B cell (primary cell): ENCODE data around the gene CNBP. TPM values are rescaled to one million over a fixed set of nuclear protein-coding genes. Genes with fewer than 3 reads are reported as not detected.
"Not testable (repeated sequence)": the region's sequence is repeated elsewhere in the genome, so short reads cannot be mapped to it uniquely, and the experiment has no call there.

ENCODE experiments used
- ATAC-seq: fragments of 200-7000 bp; cut with Tn5 transposase; one replicate; pipeline ENCODE4 v1.10.0; 2021; ENCODE audit warnings: low read depth, mild to moderate bottlenecking, moderate number of reproducible peaks, moderate library complexity
- CTCF ChIA-PET: fragments of 350-600 bp; sonication (Branson Sonifier 250); formaldehyde crosslinking; loops from one replicate; lab custom pipeline; 2021; ENCODE audit warnings: antibody characterized with exemption, inconsistent platforms; lab: Charles Lee
- POLR2A ChIA-PET: fragments of 350-600 bp; sonication (Branson Sonifier 250); formaldehyde crosslinking; loops from one replicate; lab custom pipeline; 2021; ENCODE audit warnings: antibody characterized with exemption; lab: Charles Lee
- DNase-seq: peaks from one replicate; pipeline ENCODE4 v3.0.0; 2013
- H2AFZ ChIP-seq: 2 replicates; pipeline ENCODE4 v1.6.1; 2012; ENCODE audit warnings: mild to moderate bottlenecking, low read depth, low read length; ENCODE audit not compliant: insufficient read depth, poor library complexity, severe bottlenecking
- H3K27ac ChIP-seq, 2 donors: 1 replicate in 1 of 2; 2 replicates in 1 of 2; pipeline ENCODE4 v1.5.1; 2012 to 2013; ENCODE audit warnings: low read length in 2 of 2, mild to moderate bottlenecking in 2 of 2, moderate library complexity in 1 of 2
- H3K27me3 ChIP-seq, 4 experiments: fragments of 200-600 bp in 1 of 4; sonication (generic) in 1 of 4; replicated peaks in 1 of 4; 1 replicate in 2 of 4; 2 replicates in 2 of 4; pipeline versions ENCODE4 v1.6.1 to v1.7.0; 2013 to 2016; ENCODE audit warnings: low read length in 3 of 4, mild to moderate bottlenecking in 2 of 4, mixed read lengths in 1 of 4, moderate library complexity in 1 of 4; ENCODE audit not compliant: insufficient read depth in 4 of 4, control insufficient read depth in 3 of 4; ENCODE audit errors: control extremely low read depth in 1 of 4
- H3K36me3 ChIP-seq, 2 experiments: replicated peaks in 1 of 2; 1 replicate in 1 of 2; 2 replicates in 1 of 2; pipeline versions ENCODE4 v1.6.1 to v1.7.1; 2013; ENCODE audit warnings: low read length in 1 of 2; ENCODE audit not compliant: insufficient read depth in 2 of 2, control insufficient read depth in 1 of 2; ENCODE audit errors: control extremely low read depth in 1 of 2, extremely low read depth in 1 of 2
- H3K4me1 ChIP-seq, 2 donors: fragments of 200-600 bp in 1 of 2; sonication (generic) in 1 of 2; 1 replicate in 1 of 2; 2 replicates in 1 of 2; pipeline versions ENCODE4 v1.5.1 to v1.6.1; 2013 to 2017; ENCODE audit warnings: low read length in 2 of 2; ENCODE audit not compliant: control insufficient read depth in 2 of 2, insufficient read depth in 2 of 2
- H3K4me2 ChIP-seq: replicated peaks from 2 replicates; pipeline ENCODE3; 2012; ENCODE audit warnings: mild to moderate bottlenecking, low read depth, low read length; ENCODE audit not compliant: poor library complexity, severe bottlenecking
- H3K4me3 ChIP-seq, 5 experiments: fragments of 200-600 bp in 1 of 5; sonication (generic) in 1 of 5; 1 replicate in 3 of 5; 2 replicates in 2 of 5; pipeline versions ENCODE4 v1.5.1 to v1.7.0; 2011 to 2016; ENCODE audit warnings: low read length in 4 of 5, mild to moderate bottlenecking in 4 of 5, low read depth in 2 of 5, control low read depth in 1 of 5, moderate library complexity in 1 of 5; ENCODE audit not compliant: insufficient read depth in 1 of 5; ENCODE audit errors: control extremely low read depth in 1 of 5, extremely low read depth in 1 of 5
- H3K79me2 ChIP-seq: fragments of 200-600 bp; sonication (generic); one replicate; pipeline ENCODE4 v1.6.0; 2016; ENCODE audit warnings: low read length; ENCODE audit not compliant: control insufficient read depth, insufficient read depth
- H3K9ac ChIP-seq: fragments of 200-600 bp; sonication (generic); 2 replicates; pipeline ENCODE4 v1.6.1; 2017; ENCODE audit warnings: mild to moderate bottlenecking, low read length, moderate library complexity
- H3K9me3 ChIP-seq, 3 donors: one replicate each; pipeline versions ENCODE4 v1.6.1 to v1.7.1; 2013; ENCODE audit warnings: low read length in 2 of 3; ENCODE audit not compliant: control insufficient read depth in 2 of 3, insufficient read depth in 1 of 3; ENCODE audit errors: control extremely low read depth in 1 of 3
- H4K20me1 ChIP-seq: 2 replicates; pipeline ENCODE4 v1.6.0; 2012; ENCODE audit warnings: mild to moderate bottlenecking, low read length; ENCODE audit not compliant: insufficient read depth, control insufficient read depth, poor library complexity, severe bottlenecking
- H3K27ac Mint-ChIP-seq: one replicate; pipeline ENCODE4 v1.8.0; 2021; ENCODE audit warnings: mixed read lengths
- H3K27me3 Mint-ChIP-seq: one replicate; pipeline ENCODE4 v1.8.0; 2021; ENCODE audit warnings: mixed read lengths
- H3K4me1 Mint-ChIP-seq: one replicate; pipeline ENCODE4 v1.8.0; 2021; ENCODE audit warnings: mixed read lengths
- H3K4me3 Mint-ChIP-seq: one replicate; pipeline ENCODE4 v1.8.0; 2021; ENCODE audit warnings: mixed read lengths
- H3K9me3 Mint-ChIP-seq: one replicate; pipeline ENCODE4 v1.8.0; 2022; ENCODE audit warnings: mixed read lengths; ENCODE audit not compliant: insufficient read depth
- EZH2 ChIP-seq: IDR thresholded peaks from 2 replicates; pipeline ENCODE4 v1.6.1; 2012; ENCODE audit warnings: borderline replicate concordance, low read depth, mild to moderate bottlenecking, moderate library complexity, low read length; ENCODE audit not compliant: insufficient read depth, poor library complexity, severe bottlenecking
- WGBS: methylation state at CpG from one replicate; pipeline ENCODE4 v1.1.5; 2013; ENCODE audit warnings: missing lambda C conversion rate; ENCODE audit not compliant: insufficient coverage; 5-methylcytosine and 5-hydroxymethylcytosine counted together
- intact Hi-C: fragments of 100-400 bp; cut with micrococcal nuclease; formaldehyde crosslinking; loops from one replicate; pipeline ENCODE4 v1.10.0; 2022
- polyA plus RNA-seq: library from polyadenylated mRNA; depleted of rRNA; stranded (reverse); fragments of >200 nt; gene quantifications from 2 replicates; pipeline ENCODE4 v1.2.3, GENCODE V29; 2012
- total RNA-seq, 2 donors: library from RNA; stranded (reverse); fragments of 120-200 nt in 1 of 2; gene quantifications; 1 replicate in 1 of 2; 2 replicates in 1 of 2; pipeline versions ENCODE4 v1.2.3 to v1.2.4, GENCODE V29; 2013 to 2022
- TF ChIP-seq, protein P1 (sequence below): fragments of 200-600 bp; IDR thresholded peaks from one replicate; pipeline ENCODE4 v1.8.0; 2022; ENCODE audit warnings: antibody characterized with exemption, mild to moderate bottlenecking

The CNBP gene
- total and polyA plus RNA-seq, 2 donors (not counting 1 experiment from before 2014, with no cell fraction given): 167 to 304 TPM

GRCh38 chr3:129139911-129140310 lies 43.8 kb downstream of the CNBP start:
- Histone ChIP-seq H3K4me2 (no peak overlapping the region), H3K4me3 (no peak overlapping the region), H3K9ac (no peak overlapping the region), H2AFZ (no peak overlapping the region), H3K36me3 (peaks cover 8 to 48% of the 10 kb centered on the region in 2 experiments), H3K9me3 (no peaks in the 10 kb centered on the region), H3K79me2 (peaks cover 8% of the 10 kb centered on the region), H3K27me3 (no peaks in the 10 kb centered on the region), H3K4me1 (no peaks in the 10 kb centered on the region), H4K20me1 (no peaks in the 10 kb centered on the region), H3K27ac (no peak overlapping the region)
- no peak for TF ChIP-seq EZH2
- TF ChIP-seq, protein P1, sequence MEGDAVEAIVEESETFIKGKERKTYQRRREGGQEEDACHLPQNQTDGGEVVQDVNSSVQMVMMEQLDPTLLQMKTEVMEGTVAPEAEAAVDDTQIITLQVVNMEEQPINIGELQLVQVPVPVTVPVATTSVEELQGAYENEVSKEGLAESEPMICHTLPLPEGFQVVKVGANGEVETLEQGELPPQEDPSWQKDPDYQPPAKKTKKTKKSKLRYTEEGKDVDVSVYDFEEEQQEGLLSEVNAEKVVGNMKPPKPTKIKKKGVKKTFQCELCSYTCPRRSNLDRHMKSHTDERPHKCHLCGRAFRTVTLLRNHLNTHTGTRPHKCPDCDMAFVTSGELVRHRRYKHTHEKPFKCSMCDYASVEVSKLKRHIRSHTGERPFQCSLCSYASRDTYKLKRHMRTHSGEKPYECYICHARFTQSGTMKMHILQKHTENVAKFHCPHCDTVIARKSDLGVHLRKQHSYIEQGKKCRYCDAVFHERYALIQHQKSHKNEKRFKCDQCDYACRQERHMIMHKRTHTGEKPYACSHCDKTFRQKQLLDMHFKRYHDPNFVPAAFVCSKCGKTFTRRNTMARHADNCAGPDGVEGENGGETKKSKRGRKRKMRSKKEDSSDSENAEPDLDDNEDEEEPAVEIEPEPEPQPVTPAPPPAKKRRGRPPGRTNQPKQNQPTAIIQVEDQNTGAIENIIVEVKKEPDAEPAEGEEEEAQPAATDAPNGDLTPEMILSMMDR: no peak
- DNase-seq (no peak), ATAC-seq (no peak)
- ChIA-PET CTCF (interaction anchor here (0.6 kb wide), 1 partner anchor 133 kb away, joined by 3 read pairs; no protein-coding TSS in a partner anchor), POLR2A (no interaction called here)
- H3K27ac Mint-ChIP-seq: no peak overlapping the region
- H3K4me3 Mint-ChIP-seq: no peak overlapping the region
- intact Hi-C loops: loop anchor here (10.0 kb wide), 1 partner anchor 165 kb away; no protein-coding TSS in a partner anchor
- H3K27me3 Mint-ChIP-seq: no peaks in the 10 kb centered on the region
- H3K4me1 Mint-ChIP-seq: no peaks in the 10 kb centered on the region
- no peaks in the 10 kb centered on the region for H3K9me3 Mint-ChIP-seq
- WGBS: 71% methylated on average over 1 of the region's 1 CpG

GRCh38 chr3:129136275-129136674 lies 47.4 kb downstream of the CNBP start:
- H3K9me3 Mint-ChIP-seq, H3K4me1 Mint-ChIP-seq, H3K27me3 Mint-ChIP-seq, H3K79me2 ChIP-seq, H3K27me3 ChIP-seq, H3K4me1 ChIP-seq, H3K9me3 ChIP-seq, H3K27ac ChIP-seq, H3K27ac Mint-ChIP-seq, POLR2A ChIA-PET, H3K9ac ChIP-seq, H4K20me1 ChIP-seq, H3K4me3 ChIP-seq, ATAC-seq, H3K4me3 Mint-ChIP-seq, H3K4me2 ChIP-seq, H2AFZ ChIP-seq, intact Hi-C loops, DNase-seq: not testable (repeated sequence)
- WGBS: 100% methylated on average over 2 of the region's 10 CpGs
- CTCF ChIA-PET: interaction anchor here (1.0 kb wide), 1 partner anchor 109 kb away, joined by 3 read pairs; no protein-coding TSS in a partner anchor
- peaks cover 28 to 67% of the 10 kb centered on the region in 2 experiments for H3K36me3 ChIP-seq
